Nephron progenitor cell (in vitro differentiated cells): Measurements from ENCODE around the gene LTBP1.

Source experiments
- DNase-seq: peaks from one replicate; pipeline ENCODE4 v3.0.0; 2021
- H3K27ac Mint-ChIP-seq: 2 replicates; pipeline ENCODE4 v1.8.0; 2021; ENCODE audit warnings: mild to moderate bottlenecking, moderate library complexity, mixed read lengths
- H3K27me3 Mint-ChIP-seq: 2 replicates; pipeline ENCODE4 v1.8.0; 2021; ENCODE audit warnings: mild to moderate bottlenecking, low read depth, mixed read lengths; ENCODE audit not compliant: poor library complexity
- H3K36me3 Mint-ChIP-seq: 2 replicates; pipeline ENCODE4 v1.8.0; 2021; ENCODE audit warnings: low read depth, mixed read lengths
- H3K4me1 Mint-ChIP-seq: 2 replicates; pipeline ENCODE4 v1.8.0; 2021; ENCODE audit warnings: mixed read lengths
- H3K4me3 Mint-ChIP-seq: 2 replicates; pipeline ENCODE4 v1.8.0; 2021; ENCODE audit warnings: mild to moderate bottlenecking, moderate library complexity, mixed read lengths
- H3K9me3 Mint-ChIP-seq: 2 replicates; pipeline ENCODE4 v1.8.0; 2021; ENCODE audit warnings: mild to moderate bottlenecking, moderate library complexity, mixed read lengths
- CTCF ChIP-seq: fragments of 200-600 bp; sonication (generic); IDR thresholded peaks from 2 replicates; pipeline ENCODE4 v1.5.0; 2021; ENCODE audit warnings: antibody characterized with exemption

Gene LTBP1

DNA sequence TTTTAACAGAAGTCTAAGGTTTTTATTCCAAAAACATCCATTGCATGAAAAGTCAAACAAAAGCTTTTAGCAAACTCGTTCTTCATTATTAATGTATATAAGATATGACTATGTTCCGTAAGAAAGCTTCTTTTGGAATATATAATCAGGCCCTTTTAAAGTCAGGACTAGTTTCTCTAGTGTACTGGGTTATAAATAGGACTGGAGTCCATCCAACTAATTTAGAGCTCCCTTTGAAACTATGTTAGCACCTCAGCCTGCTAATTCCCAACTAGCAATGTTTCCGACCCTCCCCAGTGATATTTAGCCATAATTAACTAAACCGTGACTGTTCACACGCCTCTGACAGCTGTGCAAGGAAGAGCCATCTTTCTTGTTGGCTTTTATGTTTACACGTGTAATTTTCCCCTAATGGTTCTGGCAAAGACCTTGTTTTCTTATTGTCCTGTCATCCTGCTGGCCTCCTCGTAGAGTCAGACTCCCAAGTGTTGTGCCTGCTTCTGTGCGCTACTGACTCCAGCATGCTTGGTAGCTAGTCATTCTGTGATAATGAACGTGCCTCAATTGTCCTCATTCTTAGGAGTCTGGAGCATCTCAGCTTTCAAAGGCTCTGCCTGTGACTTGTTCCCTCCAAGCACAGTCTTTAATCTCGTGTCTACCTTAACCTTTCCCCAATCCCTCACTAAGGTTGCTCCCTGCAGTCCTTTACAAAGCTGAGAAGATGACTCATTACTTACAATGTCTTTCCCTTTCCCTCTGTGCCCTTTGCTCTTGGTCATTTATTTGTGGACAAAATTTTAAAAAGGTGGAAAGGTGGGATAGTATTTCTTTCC, 357.5 kb downstream of the LTBP1 start:
- Mint-ChIP-seq H3K27ac (peak overlapping the region; percentile 6), H3K4me1 (peaks cover 7% of the 10 kb centered on the region), H3K27me3 (no peaks in the 10 kb centered on the region), H3K9me3 (no peaks in the 10 kb centered on the region), H3K36me3 (peaks cover 55% of the 10 kb centered on the region), H3K4me3 (no peak overlapping the region)
- no peak for TF ChIP-seq CTCF
- DNase-seq = no peak

- no peak for TF ChIP-seq CTCF
- DNase-seq = no peak
- Mint-ChIP-seq H3K4me3 (no peak overlapping the region), H3K9me3 (no peaks in the 10 kb centered on the region), H3K4me1 (peaks cover 7% of the 10 kb centered on the region), H3K36me3 (peaks cover 48% of the 10 kb centered on the region), H3K27me3 (no peaks in the 10 kb centered on the region), H3K27ac (no peak overlapping the region)
These were observed 361.0 kb downstream of the LTBP1 start for GRCh38 chr2:33307659-33308270.

- no peak for DNase-seq
- Mint-ChIP-seq H3K4me1 (peaks cover 2% of the 10 kb centered on the region), H3K4me3 (no peak overlapping the region), H3K27ac (no peak overlapping the region), H3K36me3 (peaks cover 32% of the 10 kb centered on the region), H3K27me3 (no peaks in the 10 kb centered on the region), H3K9me3 (no peaks in the 10 kb centered on the region)
- no peak for TF ChIP-seq CTCF
These were observed 365.6 kb downstream of the LTBP1 start for GRCh38 chr2:33312355-33312754.

- no peaks in the 10 kb centered on the region for H3K9me3 Mint-ChIP-seq
- TF ChIP-seq CTCF = no peak
These were observed 366.3 kb downstream of the LTBP1 start for GRCh38 chr2:33313039-33313438.

DNA sequence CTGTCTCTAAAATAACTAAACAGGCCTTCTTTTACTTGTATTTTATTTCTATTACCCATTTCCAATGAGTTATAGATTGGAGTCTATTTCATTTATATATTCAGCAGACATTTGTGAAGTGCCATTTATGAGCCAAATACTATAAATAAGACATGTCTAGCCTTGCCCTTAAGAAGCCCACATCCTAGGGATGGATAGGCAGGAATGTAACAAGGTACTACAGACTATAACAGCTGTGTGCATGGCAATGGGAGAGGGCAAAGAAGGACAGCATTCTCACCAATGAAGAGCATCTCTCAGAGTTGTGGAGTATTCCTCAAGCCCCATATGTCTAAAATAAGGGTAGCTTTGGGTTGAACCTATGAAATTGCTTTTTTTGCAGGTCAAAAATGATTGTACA, 367.8 kb downstream of the LTBP1 start:
- no peak for DNase-seq
- Mint-ChIP-seq H3K9me3 (no peaks in the 10 kb centered on the region), H3K4me3 (no peak overlapping the region), H3K27me3 (no peaks in the 10 kb centered on the region), H3K4me1 (peaks cover 9% of the 10 kb centered on the region), H3K36me3 (peaks cover 33% of the 10 kb centered on the region), H3K27ac (no peak overlapping the region)
- TF ChIP-seq CTCF = no peak

More at GRCh38 chr2:33313039-33313438, 366.3 kb downstream of the LTBP1 start:
- Mint-ChIP-seq H3K36me3 (peaks cover 32% of the 10 kb centered on the region), H3K4me3 (no peak overlapping the region), H3K4me1 (peaks cover 9% of the 10 kb centered on the region), H3K27ac (no peak overlapping the region), H3K27me3 (no peaks in the 10 kb centered on the region)
- DNase-seq = no peak
